HepG2 (cell line): Measurements from ENCODE around the gene PLOD2. TPM values are rescaled to one million over a fixed set of nuclear protein-coding genes. Genes with fewer than 3 reads are reported as not detected.

ENCODE experiments used
- CSRNP1 ChIP-seq: sonication (generic); formaldehyde crosslinking; IDR thresholded peaks from 2 replicates; pipeline ENCODE4 v1.8.1; 2023; ENCODE audit warnings: mild to moderate bottlenecking, missing genetic modification reagents
- MLX ChIP-seq: IDR thresholded peaks from 2 replicates; pipeline ENCODE4 v1.6.1; 2016
- PRDM10 ChIP-seq: sonication (generic); formaldehyde crosslinking; IDR thresholded peaks from 2 replicates; pipeline ENCODE4 v1.4.0; 2020; ENCODE audit warnings: low read depth, missing genetic modification reagents
- ZBTB40 ChIP-seq, 2 experiments: fragments of 450-650 bp in 1 of 2; sonication (generic) in 1 of 2; formaldehyde crosslinking in 1 of 2; IDR thresholded peaks; 2 replicates each; pipeline versions ENCODE4 v1.6.1 to v1.8.0; 2016 to 2022; ENCODE audit warnings: antibody characterized with exemption in 1 of 2, mild to moderate bottlenecking in 1 of 2, missing genetic modification reagents in 1 of 2
- ZGPAT ChIP-seq: IDR thresholded peaks from 2 replicates; pipeline ENCODE4 v1.6.1; 2016; ENCODE audit warnings: mild to moderate bottlenecking
- ZNF597 ChIP-seq: sonication (generic); formaldehyde crosslinking; IDR thresholded peaks from 2 replicates; pipeline ENCODE4 v1.5.0; 2020; ENCODE audit warnings: missing genetic modification reagents
- ZNF704 ChIP-seq: sonication (generic); formaldehyde crosslinking; IDR thresholded peaks from 2 replicates; pipeline ENCODE4 v1.8.1; 2023; ENCODE audit warnings: mild to moderate bottlenecking, inconsistent platforms, moderate library complexity, missing genetic modification reagents, borderline replicate concordance
- ZNF777 ChIP-seq: sonication (generic); formaldehyde crosslinking; IDR thresholded peaks from 2 replicates; pipeline ENCODE4 v1.4.0; 2020; ENCODE audit warnings: missing genetic modification reagents
- polyA plus RNA-seq, 8 experiments: library from polyadenylated mRNA; depleted of rRNA in 3 of 8; stranded (reverse) in 7 of 8; unstranded in 1 of 8; fragments of >200 nt; fragmentation: Illumina TruSeq in 4 of 8; extraction: Trizol in 4 of 8; gene quantifications; 2 replicates each; pipeline versions ENCODE4 v1.2.1 to v1.2.3, GENCODE V29; 2011 to 2016; ENCODE audit warnings: low read depth in 4 of 8, missing spikeins in 1 of 8, mixed read lengths in 1 of 8; ENCODE audit not compliant: insufficient read depth in 1 of 8
- total RNA-seq, 5 experiments: library from RNA; depleted of rRNA; stranded (reverse); fragments of >200 nt; fragmentation: Illumina TruSeq; extraction: Trizol; gene quantifications; 2 replicates each; pipeline ENCODE4 v1.2.3, GENCODE V29; 2016; ENCODE audit warnings: low read depth in 1 of 5

Gene PLOD2
- total and polyA plus RNA-seq, 2 of the 13 experiments (the other 11 are each of a cell fraction or from before 2014, with no cell fraction given), result 107 to 161 TPM

GRCh38 chr3:146115619-146116018 is 45.4 kb downstream of the PLOD2 start (continued):
- TF ChIP-seq ZNF597 (CRISPR knock-in tag) (no peak), MLX (CRISPR knock-in tag) (peak; percentile 39; the same call in 1 of the 2 replicates), ZGPAT (peak; percentile 69; the same call in 1 of the 2 replicates), CSRNP1 (CRISPR knock-in tag) (no peak), ZNF777 (CRISPR knock-in tag) (no peak), PRDM10 (CRISPR knock-in tag) (peak; percentile 41; the same call in 1 of the 2 replicates), ZBTB40 (IDR thresholded peaks at IDR 0.05) (no peak; the same call in 1 of the 2 replicates), ZBTB40 (CRISPR knock-in tag; IDR thresholded peaks at IDR 0.05) (peak; percentile 71; the same call in 1 of the 2 replicates), ZNF704 (CRISPR knock-in tag) (no peak)
